Hepatocyte (in vitro differentiated cells): Measurements from ENCODE around the gene CDK17. TPM values are rescaled to one million over a fixed set of nuclear protein-coding genes. Genes with fewer than 3 reads are reported as not detected.
"Not testable (repeated sequence)": the region's sequence is repeated elsewhere in the genome, so short reads cannot be mapped to it uniquely, and the experiment has no call there.

Source experiments
- DNase-seq: peaks from one replicate; pipeline ENCODE4 v3.0.0-alpha.2; 2016; ENCODE audit warnings: low spot score
- H2AFZ ChIP-seq: fragments of 200-600 bp; sonication (generic); 2 replicates; pipeline ENCODE4 v1.6.0; 2016; ENCODE audit warnings: antibody characterized with exemption, mild to moderate bottlenecking
- H3K27ac ChIP-seq: fragments of 200-600 bp; sonication (generic); 2 replicates; pipeline ENCODE4 v1.5.1; 2016; ENCODE audit warnings: mild to moderate bottlenecking
- H3K27me3 ChIP-seq: fragments of 200-600 bp; sonication (generic); 2 replicates; pipeline ENCODE4 v1.6.1; 2016
- H3K36me3 ChIP-seq: fragments of 200-600 bp; sonication (generic); replicated peaks from 2 replicates; pipeline ENCODE4 v1.5.1; 2016; ENCODE audit warnings: low read depth; ENCODE audit not compliant: insufficient read depth
- H3K4me1 ChIP-seq: fragments of 200-600 bp; sonication (generic); 2 replicates; pipeline ENCODE4 v1.5.1; 2016; ENCODE audit warnings: mild to moderate bottlenecking, moderate library complexity; ENCODE audit not compliant: insufficient read depth
- H3K4me2 ChIP-seq: fragments of 200-600 bp; sonication (generic); 2 replicates; pipeline ENCODE4 v1.6.0; 2016
- H3K4me3 ChIP-seq: fragments of 200-600 bp; sonication (generic); 2 replicates; pipeline ENCODE4 v1.5.1; 2016; ENCODE audit warnings: mild to moderate bottlenecking
- H3K79me2 ChIP-seq: fragments of 200-600 bp; sonication (generic); 2 replicates; pipeline ENCODE4 v1.6.0; 2017; ENCODE audit warnings: mild to moderate bottlenecking
- H3K9me2 ChIP-seq: fragments of 200-600 bp; sonication (generic); replicated peaks from 2 replicates; pipeline ENCODE4 v1.6.0; 2017; ENCODE audit warnings: mild to moderate bottlenecking; ENCODE audit not compliant: insufficient read depth
- H3K9me3 ChIP-seq: fragments of 200-600 bp; sonication (generic); 2 replicates; pipeline ENCODE4 v1.5.1; 2016; ENCODE audit warnings: low read depth, mild to moderate bottlenecking
- H4K20me1 ChIP-seq: fragments of 200-600 bp; sonication (generic); 2 replicates; pipeline ENCODE4 v1.6.0; 2016; ENCODE audit warnings: mild to moderate bottlenecking; ENCODE audit not compliant: insufficient read depth, poor library complexity, severe bottlenecking
- CTCF ChIP-seq: fragments of 200-600 bp; sonication (generic); IDR thresholded peaks from 2 replicates; pipeline ENCODE4 v1.5.1; 2016; ENCODE audit warnings: antibody characterized with exemption, mild to moderate bottlenecking; ENCODE audit not compliant: poor library complexity
- EZH2 ChIP-seq: fragments of 200-600 bp; sonication (generic); IDR thresholded peaks from 2 replicates; pipeline ENCODE4 v1.6.1; 2016; ENCODE audit warnings: antibody characterized with exemption, mild to moderate bottlenecking, borderline replicate concordance
- EZH2phosphoT487 ChIP-seq: fragments of 200-600 bp; sonication (generic); IDR thresholded peaks from one replicate; pipeline ENCODE4 v1.6.1; 2018; ENCODE audit warnings: antibody characterized with exemption, mild to moderate bottlenecking, low read depth, moderate library complexity; ENCODE audit not compliant: unreplicated experiment, severe bottlenecking
- WGBS: methylation state at CpG from one replicate; pipeline ENCODE4 v1.1.6; 2016; ENCODE audit warnings: low lambda C conversion rate; ENCODE audit errors: missing lambda C conversion rate; 5-methylcytosine and 5-hydroxymethylcytosine counted together
- polyA plus RNA-seq: library from polyadenylated mRNA; unstranded; fragments of >200 nt; fragmentation: Nextera tagmentation; extraction: Ambion mirVana; gene quantifications from 2 replicates; pipeline ENCODE4 v1.2.1, GENCODE V29; 2016
- total RNA-seq: library from RNA; depleted of rRNA; stranded (reverse); fragments of >200 nt; gene quantifications from 2 replicates; pipeline ENCODE4 v1.2.3, GENCODE V29; 2014

The CDK17 gene
- total and polyA plus RNA-seq, 2 experiments from 2014 or later: 13.8 to 33.1 TPM

GRCh38 chr12:96396209-96396608, 4.0 kb downstream of the CDK17 start:
- TF ChIP-seq EZH2 (no peak), CTCF (no peak)
- WGBS: 89% methylated on average over 2 of the region's 2 CpGs

GRCh38 chr12:96395236-96395635, 5.0 kb downstream of the CDK17 start:
- Histone ChIP-seq H3K27me3 (no peaks in the 10 kb centered on the region), H3K4me3 (no peak overlapping the region), H3K9me3 (no peaks in the 10 kb centered on the region), H4K20me1 (peaks cover 52% of the 10 kb centered on the region), H2AFZ (no peak overlapping the region), H3K4me1 (peaks cover 14% of the 10 kb centered on the region), H3K4me2 (no peak overlapping the region), H3K27ac (no peak overlapping the region), H3K9me2 (no peaks in the 10 kb centered on the region), H3K36me3 (no peaks in the 10 kb centered on the region), H3K79me2 (peaks cover 90% of the 10 kb centered on the region)
- TF ChIP-seq EZH2phosphoT487 (no peak), EZH2 (no peak), CTCF (no peak)
- no peak for DNase-seq
- 85% methylated on average over 4 of the region's 4 CpGs for WGBS

More at GRCh38 chr12:96396209-96396608, 4.0 kb downstream of the CDK17 start:
- no peaks in the 10 kb centered on the region for H3K9me3 ChIP-seq
- H3K4me2 ChIP-seq: no peak overlapping the region
- H3K9me2 ChIP-seq: no peaks in the 10 kb centered on the region
- H4K20me1 ChIP-seq: peaks cover 47% of the 10 kb centered on the region
- no peak overlapping the region for H2AFZ ChIP-seq
- H3K36me3 ChIP-seq: no peaks in the 10 kb centered on the region
- no peak overlapping the region for H3K4me3 ChIP-seq
- peaks cover 14% of the 10 kb centered on the region for H3K4me1 ChIP-seq
- no peak for DNase-seq
- H3K27me3 ChIP-seq: no peaks in the 10 kb centered on the region
- no peak overlapping the region for H3K27ac ChIP-seq
- peaks cover 80% of the 10 kb centered on the region for H3K79me2 ChIP-seq

- H3K4me2 ChIP-seq, H3K27me3 ChIP-seq, H3K4me3 ChIP-seq, H2AFZ ChIP-seq, H3K27ac ChIP-seq, H3K9me2 ChIP-seq, DNase-seq, H3K9me3 ChIP-seq, H3K36me3 ChIP-seq: not testable (repeated sequence)
- Histone ChIP-seq H3K79me2 (peaks cover 100% of the 10 kb centered on the region), H4K20me1 (peaks cover 49% of the 10 kb centered on the region), H3K4me1 (peaks cover 13% of the 10 kb centered on the region)
- 97% methylated on average over 5 of the region's 5 CpGs for WGBS
Measured at GRCh38 chr12:96393229-96393628, 7.0 kb downstream of the CDK17 start.

GRCh38 chr12:96392397-96392796, 7.8 kb downstream of the CDK17 start:
- Histone ChIP-seq H2AFZ (no peak overlapping the region), H3K36me3 (no peaks in the 10 kb centered on the region), H3K27ac (no peak overlapping the region), H4K20me1 (peaks cover 45% of the 10 kb centered on the region), H3K4me3 (no peak overlapping the region), H3K4me2 (no peak overlapping the region), H3K79me2 (peaks cover 100% of the 10 kb centered on the region), H3K4me1 (peaks cover 5% of the 10 kb centered on the region), H3K9me3 (no peaks in the 10 kb centered on the region), H3K9me2 (no peaks in the 10 kb centered on the region), H3K27me3 (no peaks in the 10 kb centered on the region)
- TF ChIP-seq EZH2 (no peak), EZH2phosphoT487 (no peak), CTCF (no peak)
- 89% methylated on average over 5 of the region's 5 CpGs for WGBS
- no peak for DNase-seq
